VCaP (cell line): Measurements from ENCODE around the gene CDKN2B-AS1.

Experiments used
- H3K27ac ChIP-seq: fragments of 450-650 bp; 2 replicates; pipeline ENCODE4 v1.5.1; 2017
- CTCF ChIP-seq: fragments of 450-650 bp; conservative IDR thresholded peaks from 2 replicates; pipeline ENCODE4 v1.5.1; 2017; ENCODE audit warnings: mild to moderate bottlenecking, moderate library complexity

CDKN2B-AS1 gene

GRCh38 chr9:22041775-22042174, 47.2 kb downstream of the CDKN2B-AS1 start:
- TF ChIP-seq CTCF, result no peak
- H3K27ac ChIP-seq, result peak overlapping the region; percentile 76

GRCh38 chr9:22043928-22044327, 49.3 kb downstream of the CDKN2B-AS1 start:
- H3K27ac ChIP-seq, result no peak overlapping the region
- TF ChIP-seq CTCF, result no peak

- no peak overlapping the region for H3K27ac ChIP-seq
- TF ChIP-seq CTCF, result no peak
Observed at GRCh38 chr9:22044583-22044982, 50.0 kb downstream of the CDKN2B-AS1 start.

- H3K27ac ChIP-seq, result no peak overlapping the region
- TF ChIP-seq CTCF, result no peak
Observed at GRCh38 chr9:22045423-22045822, 50.8 kb downstream of the CDKN2B-AS1 start.

- H3K27ac ChIP-seq, result no peak overlapping the region
- no peak for TF ChIP-seq CTCF
Observed at GRCh38 chr9:22046243-22046885, 51.8 kb downstream of the CDKN2B-AS1 start.

GRCh38 chr9:22047596-22047995, 53.0 kb downstream of the CDKN2B-AS1 start:
- no peak for TF ChIP-seq CTCF
- no peak overlapping the region for H3K27ac ChIP-seq

- TF ChIP-seq CTCF, result no peak
- no peak overlapping the region for H3K27ac ChIP-seq
Observed at GRCh38 chr9:22049411-22049810, 54.8 kb downstream of the CDKN2B-AS1 start.
